Ishikawa (cell line): ENCODE data around the gene FCGR2B.

Source experiments
- CEBPB ChIP-seq: IDR thresholded peaks from 2 replicates; pipeline ENCODE4 v1.6.1; 2012
- CREB1 ChIP-seq: IDR thresholded peaks from 2 replicates; pipeline ENCODE4 v1.6.1; 2012; ENCODE audit warnings: low read depth
- EP300 ChIP-seq: IDR thresholded peaks from 2 replicates; pipeline ENCODE4 v1.6.1; 2012; ENCODE audit warnings: borderline replicate concordance
- MAX ChIP-seq: IDR thresholded peaks from 2 replicates; pipeline ENCODE4 v1.6.1; 2012
- TAF1 ChIP-seq: IDR thresholded peaks from 2 replicates; pipeline ENCODE4 v1.6.1; 2012; ENCODE audit warnings: low read depth, mild to moderate bottlenecking

GRCh38 chr1:161723459-161724141 is 60.7 kb downstream of the FCGR2B start:
- TF ChIP-seq TAF1: no peak
- TF ChIP-seq MAX: peak; percentile 16; the same call in 1 of the 2 replicates
- TF ChIP-seq EP300: no peak
- TF ChIP-seq CREB1: no peak
- TF ChIP-seq CEBPB: no peak
